A549 (cell line): ENCODE measurements around the gene STAMBPL1. TPM values are rescaled to one million over a fixed set of nuclear protein-coding genes. Genes with fewer than 3 reads are reported as not detected.

Experiments used
- ATAC-seq, 2 experiments: fragments of 200-7000 bp in 1 of 2; fragments of >200 bp in 1 of 2; cut with Nextera tagmentation in 1 of 2; cut with Tn5 transposase in 1 of 2; 3 replicates each; pipeline versions ENCODE4 v1.8.0 to v1.9.1; 2018 to 2020; ENCODE audit warnings: mild to moderate bottlenecking in 1 of 2, moderate library complexity in 1 of 2
- CTCF ChIA-PET: fragments of 300-600 bp; sonication (Branson Sonifier 250); formaldehyde crosslinking; extraction: SDS; loops from one replicate; lab custom pipeline; 2021; ENCODE audit warnings: antibody characterized with exemption, inconsistent platforms; lab: Yijun Ruan, JAX
- POLR2A ChIA-PET: fragments of 350-600 bp; formaldehyde crosslinking; extraction: SDS; loops from one replicate; lab custom pipeline; 2021; ENCODE audit warnings: antibody characterized with exemption, inconsistent platforms; lab: Yijun Ruan, JAX
- DNase-seq, 2 experiments: peaks; one replicate each; pipeline versions ENCODE4 v3.0.0 to v3.0.0-alpha.2; 2011 to 2016; ENCODE audit warnings: low read depth in 1 of 2, low spot score in 1 of 2
- FAIRE-seq: peaks from 2 replicates; lab custom pipeline; 2011; peaks lifted over from hg19 to GRCh38; lab: Jason Lieb, UNC
- H3K27ac ChIP-seq, 2 experiments: fragments of >200 bp; sonication (Bioruptor Twin); formaldehyde crosslinking; 3 replicates each; pipeline ENCODE4 v1.5.1; 2016 to 2017
- H3K4me1 ChIP-seq: fragments of >200 bp; sonication (Bioruptor Twin); formaldehyde crosslinking; 3 replicates; pipeline ENCODE4 v1.6.1; 2016
- H3K4me2 ChIP-seq: fragments of >200 bp; sonication (Bioruptor Twin); formaldehyde crosslinking; 3 replicates; pipeline ENCODE4 v1.6.1; 2016
- H3K4me3 ChIP-seq: fragments of >200 bp; sonication (Bioruptor Twin); formaldehyde crosslinking; 3 replicates; pipeline ENCODE4 v1.5.1; 2016
- H3K9me3 ChIP-seq: fragments of >200 bp; sonication (Bioruptor Twin); formaldehyde crosslinking; 3 replicates; pipeline ENCODE4 v1.6.1; 2016
- BHLHE40 ChIP-seq: IDR thresholded peaks from 2 replicates; pipeline ENCODE4 v1.6.1; 2012; ENCODE audit warnings: low read depth, low read length, inconsistent platforms
- CBX2 ChIP-seq: fragments of 200-600 bp; sonication (generic); IDR thresholded peaks from 2 replicates; pipeline ENCODE4 v1.6.1; 2016; ENCODE audit warnings: low read depth, mild to moderate bottlenecking, borderline replicate concordance
- CBX8 ChIP-seq: fragments of 200-600 bp; sonication (generic); IDR thresholded peaks from 2 replicates; pipeline ENCODE4 v1.6.1; 2016
- CEBPB ChIP-seq, 2 experiments: fragments of >200 bp in 1 of 2; sonication (Bioruptor Twin) in 1 of 2; formaldehyde crosslinking in 1 of 2; IDR thresholded peaks; 2 replicates each; pipeline ENCODE4 v1.6.1; 2012 to 2016
- EHF ChIP-seq: fragments of 250-450 bp; sonication (Bioruptor Pico); IDR thresholded peaks from 2 replicates; pipeline ENCODE4 v1.5.0; 2020; ENCODE audit warnings: mild to moderate bottlenecking
- EHMT2 ChIP-seq: fragments of 200-600 bp; sonication (generic); IDR thresholded peaks from 2 replicates; pipeline ENCODE4 v1.6.1; 2016; ENCODE audit warnings: antibody characterized with exemption, low read depth, mild to moderate bottlenecking, moderate library complexity
- FOSL2 ChIP-seq, 2 experiments: fragments of 450-650 bp in 1 of 2; fragments of >200 bp in 1 of 2; sonication (Bioruptor Twin) in 1 of 2; formaldehyde crosslinking; IDR thresholded peaks; 2 replicates each; pipeline versions ENCODE4 v1.5.0 to v1.6.1; 2016 to 2020; ENCODE audit warnings: mild to moderate bottlenecking in 1 of 2, moderate library complexity in 1 of 2
- GATA3 ChIP-seq: IDR thresholded peaks from 2 replicates; pipeline ENCODE4 v1.6.1; 2012; ENCODE audit warnings: borderline replicate concordance
- HOXB5 ChIP-seq: fragments of 250-450 bp; sonication (Bioruptor Pico); IDR thresholded peaks from 2 replicates; pipeline ENCODE4 v1.5.0; 2020; ENCODE audit warnings: mild to moderate bottlenecking, moderate library complexity
- JUNB ChIP-seq: fragments of >200 bp; sonication (Bioruptor Twin); formaldehyde crosslinking; IDR thresholded peaks from 2 replicates; pipeline ENCODE4 v1.6.1; 2016
- MAFK ChIP-seq: fragments of 450-650 bp; IDR thresholded peaks from 2 replicates; pipeline ENCODE4 v1.6.1; 2014; ENCODE audit not compliant: partially characterized antibody
- MYC ChIP-seq: IDR thresholded peaks from 2 replicates; pipeline ENCODE4 v1.6.1; 2012; ENCODE audit warnings: mild to moderate bottlenecking, inconsistent platforms, low read length, improper control_type of control experiment, borderline replicate concordance
- POLR2A ChIP-seq: IDR thresholded peaks from 2 replicates; pipeline ENCODE4 v1.6.1; 2012; ENCODE audit warnings: mild to moderate bottlenecking, low read length
- RAD21 ChIP-seq, 2 experiments: fragments of >200 bp in 1 of 2; sonication (Bioruptor Twin) in 1 of 2; formaldehyde crosslinking in 1 of 2; IDR thresholded peaks in 1 of 2; conservative IDR thresholded peaks in 1 of 2; 2 replicates in 1 of 2; 3 replicates in 1 of 2; pipeline ENCODE4 v1.6.1; 2012 to 2018; ENCODE audit warnings: inconsistent platforms in 1 of 2
- ZNF302 ChIP-seq: fragments of 250-450 bp; sonication (Bioruptor Pico); IDR thresholded peaks from 2 replicates; pipeline ENCODE4 v1.9.0; 2021; ENCODE audit warnings: inconsistent platforms, mild to moderate bottlenecking, moderate library complexity
- WGBS: methylation state at CpG from one replicate; pipeline ENCODE4 v1.1.6; 2017; ENCODE audit errors: missing lambda C conversion rate; 5-methylcytosine and 5-hydroxymethylcytosine counted together
- polyA plus RNA-seq, 4 experiments: library from polyadenylated mRNA; depleted of rRNA in 3 of 4; stranded (reverse); fragments of >200 nt; fragmentation: RNase III in 1 of 4; extraction: RNeasy Plus Mini Kit Qiagen cat#74134 plus additional on column Dnase treatment in 1 of 4; gene quantifications; 2 replicates in 3 of 4; 3 replicates in 1 of 4; pipeline ENCODE4 v1.2.3, GENCODE V29; 2011 to 2017
- TF ChIP-seq, protein P1 (sequence below): IDR thresholded peaks from 2 replicates; pipeline ENCODE4 v1.6.1; 2012
- TF ChIP-seq, protein P2 (sequence below): IDR thresholded peaks from 2 replicates; pipeline ENCODE4 v1.6.1; 2012; ENCODE audit warnings: low read depth, borderline replicate concordance

The STAMBPL1 gene
- polyA plus RNA-seq, 2 of the 4 experiments (the other 2 are of a cell fraction) = 29.0 to 32.1 TPM

DNA sequence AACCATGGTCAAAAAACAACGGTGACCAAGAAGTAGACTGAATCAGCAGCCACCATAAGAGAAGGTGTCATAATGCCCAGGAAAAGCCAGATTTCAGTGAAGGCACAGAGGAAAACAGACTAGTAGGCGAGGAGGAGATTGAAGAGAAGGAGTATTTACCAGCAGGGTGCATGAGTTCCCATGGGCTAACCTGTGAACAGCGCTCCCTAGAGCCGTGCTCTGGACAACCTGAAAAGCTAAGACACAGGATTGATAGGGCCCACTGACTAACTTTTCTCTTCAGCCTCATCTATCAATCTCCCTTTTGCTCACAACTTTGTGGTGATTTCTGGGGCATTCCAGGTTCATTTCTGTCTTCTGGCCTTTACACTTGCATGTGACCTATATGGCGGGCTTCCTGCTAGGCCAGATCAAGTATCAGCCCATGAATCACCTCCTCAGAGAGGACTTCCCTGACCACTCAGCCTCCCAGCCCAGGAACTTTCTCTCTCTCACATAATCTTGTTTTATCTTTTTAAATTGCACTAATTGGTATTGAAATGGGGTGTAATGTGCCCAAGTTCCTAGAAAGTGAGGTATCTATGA is 41.2 kb upstream of the STAMBPL1 start:
- no peak for TF ChIP-seq POLR2A
- TF ChIP-seq MAFK = no peak
- TF ChIP-seq CBX2 = no peak
- no peak for TF ChIP-seq CEBPB (IDR thresholded peaks at IDR 0.05)
- no peak for TF ChIP-seq HOXB5 (CRISPR knock-in tag)
- TF ChIP-seq, protein P1, sequence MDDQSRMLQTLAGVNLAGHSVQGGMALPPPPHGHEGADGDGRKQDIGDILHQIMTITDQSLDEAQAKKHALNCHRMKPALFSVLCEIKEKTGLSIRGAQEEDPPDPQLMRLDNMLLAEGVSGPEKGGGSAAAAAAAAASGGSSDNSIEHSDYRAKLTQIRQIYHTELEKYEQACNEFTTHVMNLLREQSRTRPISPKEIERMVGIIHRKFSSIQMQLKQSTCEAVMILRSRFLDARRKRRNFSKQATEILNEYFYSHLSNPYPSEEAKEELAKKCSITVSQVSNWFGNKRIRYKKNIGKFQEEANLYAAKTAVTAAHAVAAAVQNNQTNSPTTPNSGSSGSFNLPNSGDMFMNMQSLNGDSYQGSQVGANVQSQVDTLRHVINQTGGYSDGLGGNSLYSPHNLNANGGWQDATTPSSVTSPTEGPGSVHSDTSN = no peak
- TF ChIP-seq EHMT2 = no peak
- no peak for TF ChIP-seq BHLHE40
- TF ChIP-seq JUNB = no peak
- no peak for TF ChIP-seq RAD21 (conservative IDR thresholded peaks at IDR 0.05 in 1 of 2, IDR thresholded peaks at IDR 0.05 in 1 of 2)
- no peak for TF ChIP-seq CBX8
- TF ChIP-seq GATA3 = no peak
- no peak for TF ChIP-seq ZNF302 (CRISPR knock-in tag)
- TF ChIP-seq MYC = no peak
- POLR2A ChIA-PET = interaction anchor here (0.9 kb wide), 1 partner anchor 41 kb away, joined by 3 read pairs; the partner anchor contains the start of gene STAMBPL1
- DNase-seq = no peak
- H3K4me3 ChIP-seq = no peak overlapping the region
- no peak for FAIRE-seq
- 84% methylated on average over 5 of the region's 5 CpGs for whole genome bisulfite sequencing
- CTCF ChIA-PET = interaction anchor here (2.6 to 18.3 kb wide), 5 partner anchors 14 to 92 kb away, joined by 8 to 397 read pairs (median 58); partner anchors contain the start of gene STAMBPL1
- peaks cover 20% of the 10 kb centered on the region for H3K4me1 ChIP-seq
- no peak overlapping the region for H3K4me2 ChIP-seq
- no peak for ATAC-seq
- H3K27ac ChIP-seq = peak overlapping the region; percentile 6 to 9; a peak in 2 of 6 replicates
- no peaks in the 10 kb centered on the region for H3K9me3 ChIP-seq

DNA sequence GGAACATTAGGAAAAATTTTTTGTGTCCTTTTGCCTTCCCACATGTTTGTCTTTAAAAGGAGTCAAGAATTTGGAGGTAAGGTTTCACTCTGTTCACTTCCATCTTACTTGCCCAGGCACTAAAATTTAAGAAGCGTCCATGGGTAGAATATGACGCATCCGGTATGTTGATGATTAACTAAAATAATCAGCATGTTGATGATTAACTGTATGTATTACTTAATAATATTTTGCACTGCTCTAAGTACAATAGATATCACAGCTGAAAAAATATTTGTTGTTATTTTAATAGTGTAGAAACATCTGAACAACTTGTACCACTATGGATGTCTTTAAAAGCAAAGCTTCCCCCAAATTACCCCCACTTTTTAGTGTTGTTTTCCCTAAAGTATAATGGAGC is 39.9 kb upstream of the STAMBPL1 start:
- ChIA-PET POLR2A (no interaction called here), CTCF (interaction anchor here (1.0 to 18.3 kb wide), 7 partner anchors 10 to 374 kb away, joined by 3 to 397 read pairs (median 5); no protein-coding TSS in a partner anchor)
- no peak for TF ChIP-seq EHF (CRISPR knock-in tag)
- TF ChIP-seq, protein P2, sequence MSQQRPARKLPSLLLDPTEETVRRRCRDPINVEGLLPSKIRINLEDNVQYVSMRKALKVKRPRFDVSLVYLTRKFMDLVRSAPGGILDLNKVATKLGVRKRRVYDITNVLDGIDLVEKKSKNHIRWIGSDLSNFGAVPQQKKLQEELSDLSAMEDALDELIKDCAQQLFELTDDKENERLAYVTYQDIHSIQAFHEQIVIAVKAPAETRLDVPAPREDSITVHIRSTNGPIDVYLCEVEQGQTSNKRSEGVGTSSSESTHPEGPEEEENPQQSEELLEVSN = no peak
- peak; percentile 36; the same call in 1 of the 2 replicates for TF ChIP-seq FOSL2 (IDR thresholded peaks at IDR 0.05)
- TF ChIP-seq FOSL2 (CRISPR knock-in tag; IDR thresholded peaks at IDR 0.05) = peak; percentile 54; the same call in 1 of the 2 replicates
- Histone ChIP-seq H3K4me3 (no peak overlapping the region), H3K4me1 (peaks cover 20% of the 10 kb centered on the region), H3K27ac (peak overlapping the region; percentile 48 to 66; a peak in 4 of 6 replicates), H3K4me2 (peak overlapping the region; percentile 46), H3K9me3 (no peaks in the 10 kb centered on the region)
- WGBS = 17% methylated on average over 3 of the region's 3 CpGs
- ATAC-seq (peak in 1 of 2 experiments; percentile 17; a peak in 1 of 6 replicates), FAIRE-seq (no peak), DNase-seq (peak in 1 of 2 experiments; percentile 33)

DNA sequence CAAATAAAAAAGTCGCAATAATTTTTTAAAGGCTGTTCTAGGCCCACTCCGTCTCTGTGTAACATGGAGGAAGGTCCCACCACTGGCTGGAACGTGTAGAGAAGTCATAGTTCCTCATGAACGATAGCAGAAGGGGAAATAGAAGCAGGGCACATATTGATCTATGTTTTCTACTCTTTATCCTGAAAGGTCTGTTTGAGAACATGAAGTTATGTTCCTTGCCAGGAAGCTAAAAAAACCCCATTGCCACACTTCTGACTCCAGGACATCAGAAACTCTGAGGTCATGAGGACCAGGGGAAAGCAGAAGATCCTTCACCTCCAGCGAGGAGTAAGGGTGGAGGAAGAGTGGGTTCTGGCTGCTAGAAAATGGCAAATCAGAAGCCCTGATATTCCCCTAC is 39.2 kb upstream of the STAMBPL1 start:
- CTCF ChIA-PET = interaction anchor here (0.6 to 18.3 kb wide), 8 partner anchors 9 to 373 kb away, joined by 3 to 397 read pairs (median 4); no protein-coding TSS in a partner anchor
- POLR2A ChIA-PET = no interaction called here
- Histone ChIP-seq H3K27ac (peak overlapping the region; percentile 48 to 66; a peak in 4 of 6 replicates), H3K9me3 (no peaks in the 10 kb centered on the region), H3K4me3 (no peak overlapping the region), H3K4me2 (peak overlapping the region; percentile 46; the same call in 2 of the 3 replicates)
- DNase-seq = no peak
- ATAC-seq = no peak
- WGBS = 86% methylated on average over 5 of the region's 5 CpGs
- TF ChIP-seq MYC = no peak
- TF ChIP-seq, all 56 proteins: peak for 0
- FAIRE-seq = no peak
- H3K4me1 ChIP-seq = peaks cover 18% of the 10 kb centered on the region
